Measurements from ENCODE around the gene MRPL23.

- TF ChIP-seq, protein P1, sequence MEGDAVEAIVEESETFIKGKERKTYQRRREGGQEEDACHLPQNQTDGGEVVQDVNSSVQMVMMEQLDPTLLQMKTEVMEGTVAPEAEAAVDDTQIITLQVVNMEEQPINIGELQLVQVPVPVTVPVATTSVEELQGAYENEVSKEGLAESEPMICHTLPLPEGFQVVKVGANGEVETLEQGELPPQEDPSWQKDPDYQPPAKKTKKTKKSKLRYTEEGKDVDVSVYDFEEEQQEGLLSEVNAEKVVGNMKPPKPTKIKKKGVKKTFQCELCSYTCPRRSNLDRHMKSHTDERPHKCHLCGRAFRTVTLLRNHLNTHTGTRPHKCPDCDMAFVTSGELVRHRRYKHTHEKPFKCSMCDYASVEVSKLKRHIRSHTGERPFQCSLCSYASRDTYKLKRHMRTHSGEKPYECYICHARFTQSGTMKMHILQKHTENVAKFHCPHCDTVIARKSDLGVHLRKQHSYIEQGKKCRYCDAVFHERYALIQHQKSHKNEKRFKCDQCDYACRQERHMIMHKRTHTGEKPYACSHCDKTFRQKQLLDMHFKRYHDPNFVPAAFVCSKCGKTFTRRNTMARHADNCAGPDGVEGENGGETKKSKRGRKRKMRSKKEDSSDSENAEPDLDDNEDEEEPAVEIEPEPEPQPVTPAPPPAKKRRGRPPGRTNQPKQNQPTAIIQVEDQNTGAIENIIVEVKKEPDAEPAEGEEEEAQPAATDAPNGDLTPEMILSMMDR (IDR thresholded peaks at IDR 0.05) = no peak
- no peak for TF ChIP-seq POLR2A (IDR thresholded peaks at IDR 0.05)
Observed at GRCh38 chr11:1919391-1920127, 27.6 kb upstream of the MRPL23 start, which contains the start of gene TNNT3.
